Stimulated activated CD8-positive, alpha-beta memory T cell treated with anti-CD3 and anti-CD28 coated beads, Interleukin-7, amount 100 ng/mL, for 24 hours (primary cell): Measurements from ENCODE around the gene PAX2.

ENCODE experiments used
- DNase-seq: peaks from one replicate; pipeline ENCODE4 v3.0.0-alpha.2; 2020; ENCODE audit warnings: low read depth

Gene PAX2

DNA sequence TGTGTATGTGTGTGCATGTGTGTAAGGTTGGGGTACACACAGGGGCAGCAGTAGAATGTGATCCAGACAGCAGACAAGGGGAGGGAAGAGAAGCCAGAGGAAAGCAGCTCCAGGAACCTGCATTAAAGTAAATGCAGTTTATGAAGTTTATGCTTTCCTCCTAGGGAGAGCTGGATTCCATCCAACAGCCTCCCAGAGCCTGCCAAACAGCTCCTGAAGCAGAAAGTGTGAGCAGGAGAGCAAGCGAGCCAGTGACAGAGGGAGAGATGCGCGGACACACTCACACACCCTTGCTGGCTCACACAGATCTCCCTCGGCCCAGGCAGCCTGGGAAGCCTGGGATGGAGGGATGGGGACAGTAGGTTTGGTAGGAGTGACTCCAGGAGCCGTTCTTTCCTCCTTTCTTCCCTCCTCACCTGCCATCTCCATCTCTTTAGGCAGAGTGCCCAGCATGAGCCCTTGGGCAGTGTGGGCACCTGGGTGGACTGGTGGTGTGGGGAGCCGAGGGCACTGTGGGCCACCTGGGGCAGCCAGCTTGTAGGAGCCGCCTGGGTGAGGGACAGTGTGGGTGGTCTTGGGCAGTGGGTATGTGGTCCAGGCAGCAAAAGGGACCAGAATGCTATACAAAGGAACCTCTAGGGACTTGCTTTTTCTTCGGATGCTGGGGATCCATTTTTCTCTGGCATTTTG, 46.1 kb downstream of the PAX2 start:
- DNase-seq: no peak

DNA sequence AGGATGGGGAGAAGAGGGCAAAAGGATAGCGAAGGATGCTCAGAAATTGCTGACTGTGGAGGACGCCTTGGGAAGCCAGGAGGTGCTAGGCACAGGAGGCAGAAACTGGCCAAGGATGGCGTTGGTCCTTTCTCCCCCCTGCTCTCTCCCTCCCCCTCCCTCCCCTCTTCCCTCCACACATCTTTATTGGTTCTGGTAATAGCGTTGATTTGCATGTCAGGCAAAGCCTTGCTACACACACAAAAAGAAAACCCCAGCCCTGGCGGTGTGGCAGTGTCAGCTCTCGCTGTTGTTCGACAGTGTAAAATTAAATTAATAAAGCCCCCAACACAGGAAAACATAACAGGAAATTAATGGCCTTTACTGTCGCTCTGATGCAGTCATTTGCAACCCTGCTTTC, 47.2 kb downstream of the PAX2 start:
- DNase-seq: no peak

DNA sequence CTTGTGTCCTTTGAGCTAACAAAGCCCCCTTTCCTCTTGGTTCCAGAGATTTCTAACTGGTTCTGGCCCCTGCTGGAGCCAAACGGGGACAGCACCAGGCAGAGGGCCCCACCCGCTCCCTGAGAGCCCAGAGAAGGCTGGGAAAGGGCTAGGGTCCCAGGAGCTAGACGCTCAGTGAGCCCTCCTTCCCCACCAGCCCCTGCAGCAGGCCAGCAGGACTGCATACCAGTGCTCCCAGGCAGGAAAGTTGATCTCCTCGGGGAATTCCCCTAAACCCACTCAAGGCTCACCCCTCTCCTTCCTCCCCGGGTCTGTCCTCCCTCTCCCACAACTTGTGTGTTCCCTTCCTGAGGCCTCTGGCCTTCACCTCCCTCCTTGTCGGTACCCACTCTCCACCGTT, 47.7 kb downstream of the PAX2 start:
- no peak for DNase-seq

DNA sequence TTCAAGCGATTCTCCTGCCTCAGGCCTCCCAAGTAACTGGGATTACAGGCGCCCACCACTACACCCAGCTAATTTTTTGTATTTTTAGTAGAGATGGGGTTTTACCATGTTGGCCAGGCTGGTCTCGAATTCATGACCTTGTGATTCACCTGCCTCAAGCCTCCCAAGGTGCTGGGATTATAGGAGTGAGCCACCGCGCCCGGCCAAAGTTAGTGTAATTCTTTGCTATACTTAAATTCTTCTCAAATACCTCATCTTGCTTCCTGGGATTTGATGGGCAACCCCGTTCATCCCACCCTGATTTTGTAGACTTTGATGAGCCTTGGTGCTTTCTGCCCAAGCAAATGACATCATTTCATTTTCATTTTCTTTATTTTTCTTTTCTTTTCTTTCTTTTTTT, 54.5 kb downstream of the PAX2 start:
- DNase-seq: no peak

DNA sequence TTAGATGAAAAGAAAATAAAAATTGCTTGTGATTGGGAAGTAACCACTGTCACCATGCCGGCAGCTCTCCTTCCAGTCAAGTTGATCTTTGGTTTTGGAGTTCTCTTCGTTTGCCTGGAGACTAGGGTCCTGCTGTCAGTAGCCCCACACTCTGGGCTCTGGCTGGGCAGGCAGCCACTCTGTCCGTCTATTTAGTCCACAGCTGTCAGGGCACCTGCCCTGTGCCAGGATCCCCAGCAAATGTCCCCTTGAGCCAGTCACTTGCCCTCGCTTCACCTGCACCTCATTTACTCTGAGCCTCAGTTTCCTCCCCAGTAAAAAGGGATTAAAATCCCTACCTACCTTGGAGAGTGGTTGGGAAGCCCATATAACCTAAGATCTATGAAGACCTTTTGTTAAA, 55.5 kb downstream of the PAX2 start:
- no peak for DNase-seq

DNA sequence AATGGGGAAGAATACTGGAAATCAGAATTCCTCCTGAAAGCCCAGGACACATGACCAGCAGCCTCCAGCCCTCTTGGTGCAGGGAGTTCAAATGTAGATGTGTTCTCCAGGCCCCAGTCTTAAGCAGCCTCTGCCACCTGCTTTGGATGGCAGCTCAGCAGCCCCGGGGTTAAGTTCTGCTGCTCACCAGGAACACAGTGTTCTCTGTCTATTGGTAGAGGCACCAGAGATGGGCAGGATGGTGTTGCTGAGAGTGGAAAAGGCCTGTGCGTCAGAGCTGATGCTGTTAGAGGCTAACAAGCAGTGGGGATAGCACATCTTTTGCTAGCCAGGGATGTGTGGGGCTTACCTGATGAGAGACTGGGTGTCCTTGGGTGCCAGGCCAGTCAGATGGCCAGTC, 56.8 kb downstream of the PAX2 start:
- DNase-seq: no peak

DNA sequence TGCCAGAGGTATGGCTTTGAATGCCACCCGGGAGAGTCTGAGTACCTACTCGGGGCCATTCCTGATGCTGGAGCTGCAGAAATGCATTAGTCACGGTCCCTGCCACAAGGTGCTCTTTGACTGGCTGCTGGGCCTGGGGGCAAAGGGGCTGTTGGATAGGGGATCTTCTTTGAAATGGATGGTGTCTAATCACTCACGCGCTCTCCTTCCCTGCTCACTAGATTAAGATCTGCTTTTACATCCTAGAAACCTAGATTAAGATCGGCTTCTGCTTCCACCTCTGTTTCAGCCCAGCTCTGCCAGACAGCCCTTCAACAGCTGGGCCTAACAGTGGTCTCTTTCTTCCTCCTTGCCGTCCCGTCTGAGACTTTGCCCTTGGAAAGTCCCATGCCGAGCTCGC, 57.2 kb downstream of the PAX2 start:
- no peak for DNase-seq

DNA sequence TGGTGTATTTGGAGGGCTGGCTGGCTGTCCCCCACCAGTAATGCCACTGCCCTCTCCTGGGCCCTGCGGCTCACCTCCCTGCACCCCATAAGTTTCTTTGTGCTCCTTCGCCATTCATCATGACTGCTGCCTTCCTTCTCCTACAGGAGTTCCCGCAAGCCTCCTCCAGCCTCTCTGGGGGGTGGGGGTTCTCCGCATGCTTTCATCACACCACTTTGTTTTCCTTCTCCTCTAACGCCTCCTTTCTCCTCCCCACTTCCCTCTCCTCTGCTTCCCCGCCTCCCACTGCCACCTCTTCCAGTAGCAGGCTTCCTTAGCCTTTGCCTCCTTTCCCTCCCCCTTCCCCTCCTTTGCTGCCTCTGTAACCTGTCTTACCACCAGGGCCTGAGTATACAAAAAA, 58.1 kb downstream of the PAX2 start:
- DNase-seq: no peak

DNA sequence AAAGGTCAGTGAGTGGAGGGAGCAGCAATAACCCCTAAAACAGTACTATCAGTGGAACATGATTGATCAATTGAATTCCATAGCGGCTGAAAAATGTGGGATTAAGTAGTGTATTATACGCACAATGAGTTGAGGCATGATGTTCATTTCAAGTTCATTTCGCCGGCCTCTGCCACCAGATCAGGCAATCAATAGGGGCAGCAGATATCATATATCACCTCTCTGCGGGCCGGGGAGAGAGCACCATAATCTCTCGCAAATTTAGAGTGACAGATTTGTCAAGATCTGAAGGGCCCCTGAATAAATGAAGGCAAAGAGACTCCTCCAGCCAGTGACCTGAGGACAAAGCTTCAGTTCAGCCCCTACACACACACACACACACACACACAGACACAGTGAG, 58.5 kb downstream of the PAX2 start:
- DNase-seq: no peak

DNA sequence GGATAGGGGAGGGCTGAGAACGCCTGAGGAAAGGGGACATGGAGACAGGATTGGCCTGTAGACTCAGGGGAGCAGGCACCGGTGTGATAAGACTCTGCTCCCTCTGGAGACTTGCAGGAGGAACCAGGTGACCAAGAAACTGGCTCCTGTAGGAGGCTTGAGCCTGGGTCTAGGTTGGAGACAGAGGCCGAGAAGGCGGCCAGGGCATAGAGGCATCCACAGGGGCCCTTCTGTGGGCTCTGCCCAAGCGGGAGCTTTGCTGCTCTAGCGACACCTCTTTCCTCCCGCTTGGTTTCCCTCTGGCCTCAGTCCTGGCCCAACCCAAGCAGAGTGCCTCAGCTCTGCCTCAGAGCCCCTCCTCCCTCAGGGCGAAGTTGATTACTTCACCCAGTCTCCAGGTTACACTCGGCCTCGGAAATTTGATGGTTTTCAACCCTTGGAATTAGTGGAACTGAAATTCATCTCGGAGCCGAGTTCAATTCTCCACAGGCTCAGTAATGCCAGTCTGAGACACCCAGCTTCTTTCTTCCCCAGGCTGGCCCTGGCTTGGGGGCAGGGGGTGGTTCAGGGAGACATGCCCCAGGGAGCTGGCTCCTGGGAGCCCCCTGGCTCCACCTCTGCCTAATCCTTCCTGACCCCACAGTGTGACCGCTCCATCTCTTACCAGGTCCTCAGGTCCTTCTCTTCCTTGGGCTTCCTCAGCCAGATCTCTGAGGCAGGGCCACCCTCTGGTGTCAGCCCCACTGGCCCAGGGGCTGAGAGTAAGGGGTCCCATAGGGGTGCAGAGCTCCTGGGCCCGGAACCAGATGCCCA, 60.4 kb downstream of the PAX2 start:
- DNase-seq: no peak

DNA sequence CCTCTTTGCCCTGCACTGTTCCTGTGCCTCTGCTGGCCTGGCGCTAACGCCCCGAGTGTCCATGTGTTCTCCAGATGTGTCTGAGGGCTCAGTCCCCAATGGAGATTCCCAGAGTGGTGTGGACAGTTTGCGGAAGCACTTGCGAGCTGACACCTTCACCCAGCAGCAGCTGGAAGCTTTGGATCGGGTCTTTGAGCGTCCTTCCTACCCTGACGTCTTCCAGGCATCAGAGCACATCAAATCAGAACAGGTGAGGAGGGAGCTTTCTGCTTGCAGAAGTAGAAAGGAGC, 60.9 kb downstream of the PAX2 start:
- DNase-seq: no peak

DNA sequence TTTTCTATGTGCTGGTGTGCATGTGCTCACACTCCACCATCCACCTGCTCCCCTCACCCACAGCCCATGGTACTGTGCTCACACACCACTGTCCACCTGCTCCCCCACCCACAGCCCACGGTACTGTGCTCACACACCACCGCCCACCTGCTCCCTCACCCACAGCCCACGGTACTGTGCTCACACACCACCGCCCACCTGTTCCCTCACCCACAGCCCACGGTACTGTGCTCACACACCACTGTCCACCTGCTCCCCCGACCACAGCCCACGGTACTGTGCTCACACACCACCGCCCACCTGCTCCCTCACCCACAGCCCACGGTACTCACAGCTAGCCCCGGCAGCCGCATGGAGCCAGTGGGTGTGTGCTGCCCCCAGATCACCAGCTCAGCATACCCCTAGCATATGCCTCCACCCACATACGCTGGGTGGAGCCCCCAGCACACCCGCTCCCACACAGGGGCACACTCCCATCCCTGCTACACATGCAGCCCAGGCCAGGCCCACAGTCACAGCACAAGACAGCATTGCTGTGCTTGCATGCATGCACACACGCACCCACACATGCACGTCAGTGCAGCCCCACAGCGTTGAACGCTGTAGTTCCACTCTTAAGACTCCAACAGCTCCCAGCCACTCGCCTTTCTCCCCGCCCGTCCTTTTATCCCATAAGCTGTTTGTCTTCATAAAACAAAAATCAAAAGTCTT, 62.0 kb downstream of the PAX2 start:
- DNase-seq: no peak

DNA sequence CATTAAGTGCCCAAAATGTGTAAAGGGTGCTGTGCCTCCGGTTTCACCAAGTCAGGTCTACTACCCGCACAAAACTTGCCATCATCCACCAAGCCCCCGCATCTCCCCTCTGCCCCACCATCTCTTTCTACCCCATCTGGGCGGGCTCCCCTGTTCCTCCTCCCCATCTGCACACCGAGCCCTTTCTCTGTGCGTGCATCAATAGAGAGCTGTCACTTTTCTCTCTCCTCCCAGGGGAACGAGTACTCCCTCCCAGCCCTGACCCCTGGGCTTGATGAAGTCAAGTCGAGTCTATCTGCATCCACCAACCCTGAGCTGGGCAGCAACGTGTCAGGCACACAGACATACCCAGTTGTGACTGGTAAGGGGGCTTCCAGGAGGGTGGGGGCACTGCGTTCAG, 63.5 kb downstream of the PAX2 start:
- no peak for DNase-seq

DNA sequence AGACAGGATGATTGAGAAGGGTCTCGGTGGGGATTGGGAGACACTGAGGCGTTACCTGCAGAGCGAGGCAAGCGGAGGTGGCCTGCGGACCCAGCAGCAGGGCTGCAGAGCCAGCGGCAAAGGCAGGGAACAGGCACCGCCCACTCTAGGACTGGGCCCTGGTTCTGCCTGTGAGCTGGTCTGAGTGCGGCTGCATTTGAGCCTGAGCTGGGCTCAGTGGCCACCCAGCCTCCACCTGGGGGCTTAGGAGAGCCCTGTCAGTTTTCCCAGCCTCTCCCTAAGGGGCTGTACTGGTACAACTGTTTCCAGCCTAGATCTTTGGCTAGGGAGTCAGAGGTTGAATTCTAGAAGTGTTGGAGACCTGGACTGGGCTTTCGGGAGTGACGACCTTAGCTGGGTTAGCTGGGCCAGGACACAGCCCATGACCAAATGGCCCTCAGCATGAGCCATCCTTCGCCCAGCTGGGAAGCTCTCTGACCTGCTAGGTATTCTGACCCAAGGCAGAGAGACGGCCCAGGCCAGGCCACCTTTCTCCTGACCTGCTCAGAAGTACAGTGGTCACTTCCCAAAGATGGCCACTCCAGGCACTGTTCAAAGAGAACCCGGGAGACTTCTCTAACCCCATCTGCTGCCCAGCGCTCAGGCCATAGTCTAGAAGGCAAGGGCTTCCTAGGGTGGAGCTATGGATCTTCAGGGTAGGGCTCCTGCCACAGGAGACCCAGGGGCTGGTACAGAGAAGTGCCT, 64.9 kb downstream of the PAX2 start:
- DNase-seq: no peak

DNA sequence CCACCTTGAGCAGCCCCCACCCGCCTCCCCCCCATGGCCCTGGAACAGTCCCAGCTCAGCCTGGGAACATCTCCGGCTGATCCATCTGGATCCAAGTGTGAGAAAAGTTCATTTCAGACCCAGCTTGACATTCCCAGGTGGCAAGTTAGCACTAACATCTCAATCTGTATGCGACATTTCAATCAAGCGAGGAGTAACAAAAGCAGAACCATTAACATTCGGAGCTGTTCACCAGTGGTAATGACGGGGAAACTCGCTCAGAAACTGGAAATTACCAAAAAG, 65.4 kb downstream of the PAX2 start:
- DNase-seq: no peak

DNA sequence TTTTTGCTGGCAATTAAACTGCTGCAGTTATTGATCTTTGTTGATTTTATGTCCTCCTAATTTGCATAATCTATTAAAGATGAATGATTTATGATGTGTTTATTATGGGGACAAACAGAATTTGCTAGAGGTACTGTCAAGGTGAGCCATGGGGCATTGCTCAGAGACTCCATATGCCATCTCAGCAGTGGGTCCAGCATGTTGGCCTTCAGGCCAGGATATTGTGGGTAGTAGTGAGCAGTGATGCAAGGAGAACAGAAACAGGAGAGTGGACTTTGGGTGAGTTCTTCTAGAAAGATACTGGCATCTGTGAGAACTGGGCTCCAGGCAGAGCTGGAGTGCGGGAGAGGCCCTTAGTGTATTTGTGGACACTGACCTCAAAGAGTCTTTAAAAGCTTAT, 65.9 kb downstream of the PAX2 start:
- no peak for DNase-seq

DNA sequence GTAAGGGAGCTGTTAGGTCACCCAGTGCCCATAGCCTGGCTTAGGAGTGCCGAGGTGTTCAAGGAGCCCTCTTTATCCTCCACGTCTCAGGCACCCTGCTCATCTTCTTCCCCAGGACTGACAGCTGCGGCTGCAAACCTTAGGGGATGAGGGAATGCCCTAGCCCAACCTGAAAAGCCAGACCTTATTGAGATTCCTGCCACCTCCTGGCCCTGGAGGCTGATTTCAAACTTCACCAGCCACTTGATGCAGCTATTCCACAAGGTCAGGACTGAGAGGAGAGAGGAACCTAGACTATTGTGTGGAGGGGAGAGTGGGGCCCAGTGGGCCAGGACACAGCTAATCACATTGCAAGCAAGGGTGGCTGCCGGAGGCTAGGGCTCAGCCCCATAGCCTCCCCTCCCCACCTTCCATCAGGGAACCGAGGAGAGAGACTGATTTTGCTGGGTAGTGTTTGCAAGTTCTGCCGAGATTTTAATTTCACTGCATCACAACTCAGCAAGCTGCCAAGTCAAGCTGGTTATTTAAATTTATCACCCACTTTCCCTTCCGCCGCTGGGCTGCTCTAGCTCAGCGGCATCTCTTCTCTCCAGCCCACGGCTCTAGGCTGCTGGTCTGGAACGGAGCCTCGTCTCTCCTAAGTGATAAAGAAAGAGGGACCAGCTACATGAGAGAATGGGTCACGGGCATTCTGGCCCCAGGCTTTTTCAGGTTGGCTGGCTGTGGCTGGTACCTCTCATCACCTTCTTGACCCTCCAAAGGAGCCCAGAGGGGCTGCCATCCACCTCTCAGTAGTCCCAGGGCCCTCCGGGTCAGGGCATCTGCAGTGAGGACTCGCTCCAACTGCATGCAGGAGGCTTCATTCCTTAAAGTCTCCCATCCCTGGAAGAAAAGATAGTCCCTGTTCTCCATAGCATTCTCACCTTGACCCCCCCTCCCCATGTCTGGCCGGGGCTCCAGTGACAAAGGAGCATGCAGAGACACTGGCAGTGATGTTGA, 66.7 kb downstream of the PAX2 start:
- DNase-seq: no peak

DNA sequence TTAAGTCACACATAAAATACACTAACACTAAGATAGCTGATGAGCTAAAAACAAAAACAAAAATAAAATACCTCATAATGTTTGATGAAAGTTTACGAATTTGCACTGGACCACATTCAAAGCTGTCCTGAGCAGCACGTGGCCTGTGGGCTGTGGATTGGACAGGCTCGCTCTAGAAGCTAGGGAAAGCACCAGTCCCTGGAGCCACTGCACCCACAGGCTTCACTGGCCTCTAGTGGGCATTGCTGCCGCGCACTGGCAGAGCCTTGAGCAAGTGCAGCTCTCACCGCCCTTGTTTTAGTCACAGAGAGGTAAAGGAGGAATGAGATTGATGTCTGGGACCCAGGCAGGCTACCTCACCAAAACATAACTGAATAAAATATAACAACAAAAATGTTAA, 67.6 kb downstream of the PAX2 start:
- no peak for DNase-seq

DNA sequence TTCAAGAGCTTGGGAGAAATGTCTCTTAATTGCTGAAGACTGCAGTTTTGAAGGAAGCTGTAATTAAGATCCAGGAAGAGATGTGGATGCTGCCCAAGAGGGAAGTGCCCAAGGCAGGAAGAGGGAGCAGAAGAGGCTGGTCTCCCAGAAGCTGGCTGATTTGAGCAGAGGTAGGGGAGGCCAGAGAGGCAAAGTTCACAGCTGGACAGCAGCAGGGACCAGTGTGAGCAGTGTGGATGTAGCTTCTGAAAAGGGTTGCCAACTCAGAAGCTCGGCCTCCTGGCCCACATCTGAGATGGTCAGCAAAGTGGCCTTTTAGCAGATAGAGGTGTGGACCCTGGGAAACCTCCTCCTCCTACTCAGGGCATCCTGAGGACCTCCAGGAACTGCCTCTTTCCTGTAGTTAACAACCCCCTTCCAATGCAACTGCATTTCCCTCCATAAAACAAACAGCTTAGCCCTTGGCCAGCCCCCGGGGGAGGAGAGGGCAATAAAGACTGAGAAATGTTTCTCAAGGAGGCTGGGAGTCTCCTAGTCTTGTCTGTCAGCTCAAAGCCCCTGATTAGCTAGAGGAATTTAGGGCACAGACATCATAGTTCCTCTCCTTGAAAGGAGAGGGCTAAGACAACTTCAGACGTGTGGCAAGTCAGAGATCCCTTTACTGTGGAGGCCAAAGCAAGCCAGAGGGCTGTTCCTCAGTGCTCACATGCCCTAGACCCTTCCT, 69.5 kb downstream of the PAX2 start:
- DNase-seq: no peak

DNA sequence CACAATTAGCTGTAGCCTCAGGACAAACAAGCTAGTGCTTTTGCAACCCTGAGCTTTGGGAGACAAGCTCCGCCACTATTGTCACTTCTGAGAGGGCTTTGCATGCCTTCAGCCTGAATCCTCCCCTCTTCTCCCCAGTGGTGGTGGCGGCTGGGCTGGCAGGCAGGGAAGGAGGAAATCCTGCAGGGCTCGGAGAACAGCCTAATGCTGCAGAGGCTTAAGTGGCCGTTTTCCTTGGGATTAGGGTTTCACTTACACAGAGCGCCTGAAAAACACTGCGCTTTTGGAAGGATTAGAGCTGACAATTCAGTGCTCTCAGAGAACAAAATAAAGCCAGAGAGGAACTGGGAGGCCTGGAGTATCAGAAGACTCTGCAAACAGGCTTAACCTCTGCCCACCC, 71.3 kb downstream of the PAX2 start:
- DNase-seq: no peak

DNA sequence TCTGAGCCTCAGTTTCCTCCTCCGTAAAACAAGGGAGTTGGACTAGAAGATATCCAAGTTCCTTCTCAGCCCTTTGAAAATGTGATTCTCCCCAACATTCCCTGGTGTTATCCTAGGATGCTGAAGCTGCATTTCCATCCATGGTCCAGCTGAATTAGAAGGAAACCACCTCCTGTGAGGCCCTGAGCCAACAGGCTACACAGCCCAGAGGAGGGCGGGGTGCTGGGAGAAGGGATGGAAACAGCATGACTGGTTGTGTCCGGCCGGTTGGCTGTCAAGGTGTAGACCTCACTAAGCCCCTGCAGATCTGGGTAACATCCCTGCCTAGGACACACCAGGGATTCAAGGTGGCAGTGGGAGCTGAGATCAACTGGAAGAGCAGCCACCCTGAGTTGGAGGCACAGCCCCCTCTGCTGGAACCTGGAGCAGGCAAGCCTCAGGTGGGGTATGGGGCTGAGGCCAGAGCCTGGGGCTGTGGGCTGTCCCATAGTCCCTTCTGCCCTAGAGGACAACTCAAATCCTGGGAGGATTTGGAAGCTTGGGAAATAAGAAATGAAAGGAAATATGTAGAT, 72.0 kb downstream of the PAX2 start:
- DNase-seq: no peak
